HG02610 (cell line): ENCODE data around the gene CLIC3.

Source experiments
- ATAC-seq: cut with Tn5 transposase; IDR thresholded peaks from one replicate; pipeline ENCODE4 v1.9.1; 2021; ENCODE audit warnings: mild to moderate bottlenecking, moderate library complexity; ENCODE audit not compliant: unreplicated experiment

The CLIC3 gene

DNA sequence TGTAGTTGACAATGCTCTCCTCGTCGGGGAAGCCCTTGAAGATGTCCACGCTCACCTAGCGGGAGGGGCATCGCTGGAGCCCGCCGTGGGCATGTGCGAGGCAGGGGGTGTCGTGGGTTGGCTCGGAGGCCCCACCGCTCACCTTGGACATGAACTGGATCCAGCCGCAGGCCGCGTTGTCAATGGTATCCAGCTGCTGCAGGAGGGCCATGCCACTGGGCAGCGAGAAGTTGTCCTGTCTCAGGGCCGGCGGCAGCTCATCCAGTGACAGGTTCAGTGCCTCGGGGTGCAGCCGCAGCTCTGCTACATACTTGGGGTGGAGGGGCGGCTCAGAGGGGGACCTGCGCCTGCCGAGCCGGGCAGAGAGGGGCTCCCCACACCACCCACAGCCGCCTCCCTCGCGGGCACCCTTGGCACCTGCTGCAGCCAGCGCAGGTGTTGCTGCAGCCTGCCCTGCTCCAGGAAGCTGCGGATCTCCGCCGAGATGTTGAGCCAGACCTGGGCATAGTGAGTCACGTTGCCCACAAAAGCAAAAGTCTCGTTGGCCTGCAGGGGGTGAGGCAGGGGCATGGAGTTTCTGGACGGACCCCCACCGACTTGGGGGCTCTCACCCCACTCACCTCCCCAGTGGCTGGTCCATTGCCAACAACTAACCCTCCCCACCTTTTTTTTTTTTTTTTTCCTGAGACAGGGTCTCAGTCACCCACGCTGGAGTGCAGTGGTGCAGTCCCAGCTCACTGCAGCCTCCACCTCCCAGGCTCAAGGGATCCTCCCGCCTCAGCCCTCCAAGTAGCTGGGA lies 22.6 kb upstream of the CLIC3 start:
- no peak for ATAC-seq

GRCh38 chr9:137017791-137018497 lies 21.6 kb upstream of the CLIC3 start:
- no peak for ATAC-seq

DNA sequence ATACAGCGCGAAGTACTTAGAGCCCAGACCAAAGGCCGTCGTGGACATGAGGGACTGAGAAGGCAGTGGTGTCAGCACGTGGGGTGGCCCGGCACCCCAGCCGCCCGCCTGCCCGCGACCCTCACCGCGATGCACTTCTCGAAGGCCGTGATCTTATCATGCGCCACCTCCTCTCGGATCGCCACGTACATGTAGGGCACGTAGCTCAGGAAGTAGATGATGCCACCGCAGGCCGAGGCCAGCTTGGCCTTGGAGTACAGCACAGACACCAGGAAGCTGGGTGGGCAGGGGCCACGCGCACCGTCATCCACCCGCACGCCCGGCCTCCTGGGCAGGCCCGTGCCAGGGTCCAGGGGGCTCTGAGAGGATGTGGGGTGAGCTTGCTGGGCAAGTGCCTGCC lies 20.7 kb upstream of the CLIC3 start:
- no peak for ATAC-seq

- ATAC-seq, result no peak
Measured at GRCh38 chr9:137016436-137016835, 20.1 kb upstream of the CLIC3 start.

GRCh38 chr9:137015976-137016375 lies 19.6 kb upstream of the CLIC3 start:
- no peak for ATAC-seq

DNA sequence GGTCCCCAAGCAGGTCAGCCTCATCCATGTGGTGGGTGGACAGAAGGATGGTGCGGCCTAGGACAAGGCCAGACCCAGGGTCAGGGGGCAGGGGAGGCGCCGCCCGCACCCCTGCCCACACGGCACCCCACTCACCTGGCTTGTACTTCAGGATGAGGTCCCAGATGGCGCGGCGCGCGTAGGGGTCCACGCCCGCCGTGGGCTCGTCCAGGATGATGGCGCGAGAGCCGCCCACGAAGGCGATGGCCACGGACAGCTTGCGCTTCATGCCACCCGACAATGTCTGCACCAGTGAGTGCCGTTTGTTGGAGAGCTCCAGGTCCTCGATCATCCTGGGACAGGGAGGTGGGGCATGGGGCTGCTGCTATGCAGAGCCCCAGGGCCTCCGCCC lies 19.2 kb upstream of the CLIC3 start:
- ATAC-seq, result no peak

GRCh38 chr9:137014776-137015539 lies 18.6 kb upstream of the CLIC3 start:
- ATAC-seq, result no peak

DNA sequence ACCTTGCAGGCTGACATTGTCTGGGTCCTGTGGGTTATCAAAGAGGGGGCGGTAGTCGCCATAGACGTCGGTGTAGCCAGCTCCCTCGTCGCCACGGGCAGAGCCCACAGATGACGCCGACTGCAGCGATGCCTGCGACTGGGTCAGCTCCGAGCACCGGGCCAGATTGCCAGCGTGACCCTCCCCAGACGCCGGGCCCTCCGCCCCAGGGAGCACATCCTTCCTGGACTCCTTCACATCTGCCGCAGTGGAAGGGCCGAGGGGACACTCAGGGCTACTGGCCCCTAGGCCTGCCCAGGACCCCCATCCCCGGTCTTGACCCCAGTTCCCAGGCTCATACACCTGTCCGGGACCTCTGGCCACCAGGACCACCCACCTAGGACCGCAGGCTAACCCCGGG lies 17.8 kb upstream of the CLIC3 start:
- ATAC-seq, result no peak

- ATAC-seq, result no peak
Measured at GRCh38 chr9:137013571-137013940, 17.2 kb upstream of the CLIC3 start.

DNA sequence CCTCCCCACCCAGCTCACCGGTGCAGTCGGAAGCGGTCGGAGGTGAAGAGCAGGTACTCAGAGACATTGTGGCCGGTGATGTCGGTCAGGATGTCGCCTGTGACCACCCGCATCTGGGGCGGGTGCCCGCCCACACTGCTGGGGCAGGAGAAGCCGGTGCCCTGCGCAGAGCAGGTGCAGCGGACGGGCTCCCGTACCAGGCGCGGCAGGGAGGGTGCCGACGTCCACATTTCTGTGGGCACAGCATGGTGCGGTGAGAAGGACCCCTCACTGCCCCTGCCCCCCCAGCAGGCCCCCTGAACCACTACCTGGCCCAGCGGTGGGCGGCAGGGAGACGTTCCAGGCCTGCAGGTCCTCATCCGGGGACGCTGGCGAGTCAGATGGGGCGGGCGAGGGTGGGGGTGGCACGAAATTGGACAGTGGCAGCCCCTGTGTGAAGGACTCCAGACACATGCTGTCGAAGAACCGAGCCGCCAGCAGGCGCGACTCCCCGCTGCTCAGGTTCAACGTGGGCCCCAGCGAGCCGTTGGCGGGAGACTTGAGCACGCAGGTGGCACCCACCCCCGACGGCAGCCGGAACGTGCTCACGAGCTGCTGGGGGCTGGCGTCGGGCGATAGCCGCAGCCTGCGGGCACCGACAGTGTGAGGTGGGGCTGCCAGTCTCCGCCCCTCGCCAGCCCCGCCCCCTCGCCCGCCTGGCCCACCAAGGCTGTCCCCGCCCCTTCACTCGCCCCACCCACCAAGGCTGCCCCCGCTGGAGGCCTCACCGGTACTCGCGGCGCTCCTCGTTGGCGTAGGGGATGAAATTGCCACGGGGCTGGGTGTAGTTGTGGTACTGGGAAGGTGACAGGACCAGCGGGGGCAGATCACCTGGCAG lies 16.6 kb upstream of the CLIC3 start:
- no peak for ATAC-seq

GRCh38 chr9:137011907-137012675 lies 15.7 kb upstream of the CLIC3 start:
- ATAC-seq, result no peak

DNA sequence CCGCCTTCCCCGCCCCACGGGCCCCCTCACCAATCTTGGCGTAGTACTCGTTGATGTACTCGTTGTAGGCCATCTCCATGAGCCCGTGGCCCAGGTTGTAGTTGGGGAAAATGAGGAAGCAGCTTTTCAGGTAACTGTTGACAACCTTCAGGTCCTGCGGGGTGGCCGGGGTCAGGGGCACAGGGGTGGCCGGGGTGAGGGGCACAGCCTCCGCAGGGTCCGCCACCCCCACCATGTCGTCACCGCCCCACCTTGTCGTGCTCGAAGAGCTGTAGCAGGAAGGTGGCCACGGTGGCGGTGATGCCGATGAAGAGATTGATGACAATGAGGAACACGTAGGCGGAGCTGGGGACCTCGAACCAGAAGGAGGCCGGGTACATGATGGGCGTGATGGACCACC lies 14.8 kb upstream of the CLIC3 start:
- ATAC-seq, result no peak

GRCh38 chr9:137009938-137010732 lies 13.8 kb upstream of the CLIC3 start:
- no peak for ATAC-seq

DNA sequence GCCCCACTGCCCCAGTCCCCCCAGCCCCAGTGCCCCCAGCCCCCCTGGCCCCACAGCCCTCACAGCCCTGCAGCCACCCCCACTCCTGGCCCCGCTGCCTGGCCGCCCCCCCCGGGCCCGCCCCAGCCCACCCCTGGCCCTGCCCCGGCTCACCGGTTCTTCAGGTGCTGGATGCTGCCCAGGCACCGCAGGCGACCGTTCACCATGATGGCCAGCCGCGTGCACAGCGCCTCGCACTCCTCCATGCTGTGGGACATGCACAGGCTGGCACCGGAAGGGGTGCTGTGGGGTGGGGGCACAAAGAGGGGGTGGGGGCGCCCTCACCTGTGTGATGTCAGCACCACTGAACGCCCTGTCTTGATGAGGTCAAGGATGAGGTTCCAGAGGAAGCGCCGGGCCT lies 12.8 kb upstream of the CLIC3 start:
- no peak for ATAC-seq

DNA sequence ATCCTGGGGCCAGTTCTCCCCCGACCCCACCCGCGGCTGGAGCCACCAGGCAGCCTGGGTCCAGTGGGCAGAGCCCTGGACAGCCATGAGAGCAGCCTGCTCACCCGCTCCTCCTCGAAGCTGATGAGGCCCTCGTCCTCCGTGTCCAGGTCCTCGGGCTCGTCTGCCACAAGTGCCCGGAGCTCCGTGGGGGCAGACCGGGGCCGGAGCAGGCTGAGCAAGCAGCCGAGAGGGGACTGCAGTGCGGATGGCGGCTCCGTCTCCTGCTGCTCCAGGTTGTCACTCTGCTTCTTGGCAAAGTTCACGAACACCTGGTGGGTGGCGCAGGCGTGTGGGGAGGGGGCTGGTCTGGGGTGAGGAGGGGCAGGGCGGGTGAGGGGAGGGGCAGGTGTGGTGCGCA lies 11.9 kb upstream of the CLIC3 start:
- ATAC-seq, result no peak

DNA sequence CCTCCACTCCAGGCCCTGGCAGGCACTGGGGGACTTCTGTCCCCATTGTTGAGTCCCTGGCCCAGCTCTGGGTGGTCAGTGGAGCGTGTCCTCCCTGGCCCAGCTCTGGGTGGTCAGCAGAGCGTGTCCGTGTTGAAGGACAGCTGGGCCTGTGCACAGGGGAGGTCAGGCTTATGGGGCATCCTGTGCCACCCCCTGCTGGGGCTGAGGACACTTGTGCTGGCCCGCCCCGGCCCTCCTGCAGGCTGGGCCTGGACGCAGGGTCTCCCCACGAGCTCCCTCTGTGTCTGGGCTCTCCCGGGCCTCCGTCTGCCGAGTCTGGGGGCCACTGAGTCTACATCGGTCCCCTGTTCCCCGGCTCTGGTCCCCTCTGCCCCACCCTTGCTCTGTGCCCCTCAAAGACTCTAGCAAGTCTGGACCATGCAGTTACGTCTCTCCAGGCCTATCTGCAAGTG lies 11.5 kb upstream of the CLIC3 start:
- ATAC-seq, result no peak

DNA sequence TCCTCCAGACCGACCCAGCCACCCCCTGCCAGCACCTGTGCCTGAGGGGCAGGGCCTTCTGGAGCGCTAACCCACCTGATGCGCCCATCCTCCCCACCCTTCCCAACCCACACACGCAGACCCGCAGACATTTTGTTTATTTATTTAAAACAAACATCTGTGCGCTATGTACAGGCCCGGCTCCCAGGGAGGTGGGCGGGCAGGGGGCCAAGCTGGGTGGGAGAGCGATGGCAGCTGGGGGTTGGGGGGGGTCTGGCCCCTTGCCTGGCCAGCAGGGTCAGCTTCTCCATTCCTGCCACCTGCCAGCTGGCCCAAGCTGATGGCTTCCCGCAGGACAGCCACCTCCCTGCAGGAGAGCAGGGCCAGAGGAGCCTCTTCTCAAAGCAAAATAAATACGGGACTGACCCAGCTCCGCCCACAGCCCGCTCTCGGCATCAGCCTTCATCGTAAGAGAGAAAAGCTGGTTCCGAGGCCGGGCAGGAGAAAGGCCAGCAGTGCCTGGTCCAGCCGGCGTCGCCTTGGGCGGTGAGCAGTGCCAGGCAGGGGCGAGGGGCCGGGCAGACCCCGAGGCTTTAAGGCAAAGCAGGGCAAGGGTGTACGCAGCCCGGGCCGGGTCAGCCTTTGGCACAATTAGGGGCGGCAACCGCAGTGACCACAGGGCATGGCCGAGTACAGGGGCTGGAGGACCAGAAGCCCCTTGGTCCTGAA lies 10.9 kb upstream of the CLIC3 start:
- no peak for ATAC-seq

- no peak for ATAC-seq
Measured at GRCh38 chr9:137006116-137007003, 10.0 kb upstream of the CLIC3 start.
